GM15510 (cell line): ENCODE results near the gene PTPRS.
A peak's percentile ranks its signal among the peaks of the same experiment; 100 is the strongest.

ENCODE experiments used
- POLR2A ChIP-seq: IDR thresholded peaks from 3 replicates; pipeline ENCODE4 v1.6.1; 2011; ENCODE audit warnings: borderline replicate concordance; ENCODE audit not compliant: insufficient read length; ENCODE audit errors: extremely low read depth

PTPRS gene

GRCh38 chr19:5293612-5294378, 46.8 kb downstream of the PTPRS start:
- TF ChIP-seq POLR2A: no peak

GRCh38 chr19:5292822-5293611, 47.6 kb downstream of the PTPRS start:
- peak; percentile 25 for TF ChIP-seq POLR2A

GRCh38 chr19:5292453-5292821, 48.2 kb downstream of the PTPRS start:
- no peak for TF ChIP-seq POLR2A

- TF ChIP-seq POLR2A: no peak
Observed at GRCh38 chr19:5291588-5292193, 48.9 kb downstream of the PTPRS start.
